ENCODE data around the gene SMKR1. TPM values are rescaled to one million over a fixed set of nuclear protein-coding genes. Genes with fewer than 3 reads are reported as not detected.

SMKR1 gene
- total RNA-seq, 2 donors from 2014 or later, result 0.55 to 0.97 TPM

- no peak overlapping the region for H3K27ac Mint-ChIP-seq
- TF ChIP-seq CTCF (conservative IDR thresholded peaks at IDR 0.05), result peak; percentile 58
- H3K36me3 Mint-ChIP-seq (ENCODE audit: low read depth), result peaks cover 3% of the 10 kb centered on the region
- H3K9ac ChIP-seq (ENCODE audit: extremely low read depth, low read length, poor library complexity, severe bottlenecking), result no peak overlapping the region
- H3K27me3 Mint-ChIP-seq (ENCODE audit: insufficient read depth), result peaks cover 2% of the 10 kb centered on the region
- no peak overlapping the region for H3K4me3 Mint-ChIP-seq
- no peaks in the 10 kb centered on the region for H3K9me3 Mint-ChIP-seq
- H3K36me3 ChIP-seq (ENCODE audit: control insufficient read depth, insufficient read depth, low read length), result no peaks in the 10 kb centered on the region
- DNase-seq, result no peak
- H3K27me3 ChIP-seq (ENCODE audit: control insufficient read depth, insufficient read depth, low read length, poor library complexity, severe bottlenecking), result no peaks in the 10 kb centered on the region
- H3K4me1 ChIP-seq (ENCODE audit: control insufficient read depth, insufficient read depth, low read length), result no peaks in the 10 kb centered on the region
- no peak overlapping the region for H3K27ac ChIP-seq (ENCODE audit: low read depth, low read length)
- H3K4me1 Mint-ChIP-seq, result peaks cover 4% of the 10 kb centered on the region
- WGBS, 2 experiments (ENCODE audit: insufficient coverage in 1 of 2, insufficient read length in 1 of 2), result 92% methylated on average over 1 of the region's 1 CpG; no CpG with 5 or more reads in 1 of the 2 experiments
- no peak overlapping the region for H3K4me3 ChIP-seq (ENCODE audit: low read length)
- no peaks in the 10 kb centered on the region for H3K9me3 ChIP-seq (ENCODE audit: control insufficient read depth, low read length)
These were observed 8.8 kb upstream of the SMKR1 start for GRCh38 chr7:129493555-129493954.

- DNase-seq, result no peak
- 90 to 100% methylated on average over 4 to 5 of the region's 5 CpGs for WGBS, 2 experiments (ENCODE audit: insufficient coverage in 1 of 2, insufficient read length in 1 of 2)
- Mint-ChIP-seq H3K4me3 (no peak overlapping the region), H3K27me3 (ENCODE audit: insufficient read depth) (peaks cover 2% of the 10 kb centered on the region), H3K9me3 (no peaks in the 10 kb centered on the region), H3K27ac (no peak overlapping the region), H3K36me3 (ENCODE audit: low read depth) (no peaks in the 10 kb centered on the region), H3K4me1 (peaks cover 4% of the 10 kb centered on the region)
- Histone ChIP-seq H3K36me3 (ENCODE audit: control insufficient read depth, insufficient read depth, low read length) (no peaks in the 10 kb centered on the region), H3K4me3 (ENCODE audit: low read length) (no peak overlapping the region), H3K27ac (ENCODE audit: low read depth, low read length) (no peak overlapping the region), H3K4me1 (ENCODE audit: control insufficient read depth, insufficient read depth, low read length) (no peaks in the 10 kb centered on the region), H3K9ac (ENCODE audit: extremely low read depth, low read length, poor library complexity, severe bottlenecking) (no peak overlapping the region), H3K27me3 (ENCODE audit: control insufficient read depth, insufficient read depth, low read length, poor library complexity, severe bottlenecking) (no peaks in the 10 kb centered on the region), H3K9me3 (ENCODE audit: control insufficient read depth, low read length) (no peaks in the 10 kb centered on the region)
- TF ChIP-seq CTCF (conservative IDR thresholded peaks at IDR 0.05), result no peak
These were observed 8.3 kb upstream of the SMKR1 start for GRCh38 chr7:129494041-129494440.

- Mint-ChIP-seq H3K36me3 (ENCODE audit: low read depth) (no peaks in the 10 kb centered on the region), H3K27ac (no peak overlapping the region), H3K9me3 (no peaks in the 10 kb centered on the region), H3K4me1 (peaks cover 4% of the 10 kb centered on the region), H3K4me3 (no peak overlapping the region), H3K27me3 (ENCODE audit: insufficient read depth) (peaks cover 8% of the 10 kb centered on the region)
- WGBS, 2 experiments (ENCODE audit: insufficient coverage in 1 of 2, insufficient read length in 1 of 2), result 60 to 89% methylated on average over 1 of the region's 1 CpG
- Histone ChIP-seq H3K9ac (ENCODE audit: extremely low read depth, low read length, poor library complexity, severe bottlenecking) (no peak overlapping the region), H3K27me3 (ENCODE audit: control insufficient read depth, insufficient read depth, low read length, poor library complexity, severe bottlenecking) (peaks cover 3% of the 10 kb centered on the region), H3K9me3 (ENCODE audit: control insufficient read depth, low read length) (no peaks in the 10 kb centered on the region), H3K4me3 (ENCODE audit: low read length) (no peak overlapping the region), H3K4me1 (ENCODE audit: control insufficient read depth, insufficient read depth, low read length) (no peaks in the 10 kb centered on the region), H3K36me3 (ENCODE audit: control insufficient read depth, insufficient read depth, low read length) (no peaks in the 10 kb centered on the region), H3K27ac (ENCODE audit: low read depth, low read length) (no peak overlapping the region)
- peak; percentile 35 for DNase-seq
- no peak for TF ChIP-seq CTCF (conservative IDR thresholded peaks at IDR 0.05)
These were observed 6.3 kb upstream of the SMKR1 start for GRCh38 chr7:129495987-129496386.

Measured in endodermal cell (in vitro differentiated cells).